DOHH2 (cell line): Measurements from ENCODE around the gene RAB27B.

Experiments used
- H3F3A ChIP-seq: fragments of 200-600 bp; sonication (generic), shearing (Covaris generic); 2 replicates; pipeline ENCODE4 v1.6.0; 2016; ENCODE audit warnings: antibody characterized with exemption, mild to moderate bottlenecking; ENCODE audit not compliant: control insufficient read depth, insufficient read depth
- H3K27ac ChIP-seq: fragments of 200-600 bp; sonication (generic); 2 replicates; pipeline ENCODE4 v1.5.1; 2014; ENCODE audit warnings: low read depth, mild to moderate bottlenecking, low read length, moderate library complexity
- H3K27me3 ChIP-seq: fragments of 200-600 bp; sonication (generic); 2 replicates; pipeline ENCODE4 v1.6.1; 2014; ENCODE audit warnings: mild to moderate bottlenecking, low read length, mixed read lengths; ENCODE audit not compliant: control insufficient read depth
- H3K36me3 ChIP-seq: fragments of 200-600 bp; sonication (generic); 2 replicates; pipeline ENCODE4 v1.6.1; 2014; ENCODE audit warnings: mild to moderate bottlenecking, low read length, moderate library complexity, mixed read lengths; ENCODE audit not compliant: control insufficient read depth
- H3K4me1 ChIP-seq: fragments of 200-600 bp; sonication (generic); 2 replicates; pipeline ENCODE4 v1.6.1; 2014; ENCODE audit warnings: mild to moderate bottlenecking, low read length, mixed read lengths; ENCODE audit not compliant: control insufficient read depth
- H3K4me2 ChIP-seq: fragments of 200-600 bp; sonication (generic); 2 replicates; pipeline ENCODE4 v1.6.0; 2014; ENCODE audit warnings: mild to moderate bottlenecking, low read length, moderate library complexity
- H3K4me3 ChIP-seq: fragments of 200-600 bp; sonication (generic); 2 replicates; pipeline ENCODE4 v1.5.1; 2014; ENCODE audit warnings: mild to moderate bottlenecking, low read length, mixed read lengths
- H3K79me2 ChIP-seq: fragments of 200-600 bp; sonication (generic); 2 replicates; pipeline ENCODE4 v1.6.1; 2014; ENCODE audit warnings: mild to moderate bottlenecking, low read length, mixed read lengths; ENCODE audit not compliant: control insufficient read depth
- H3K9me2 ChIP-seq: fragments of 200-600 bp; sonication (generic); replicated peaks from 2 replicates; pipeline ENCODE4 v1.6.1; 2014; ENCODE audit warnings: mild to moderate bottlenecking, low read length, mixed read lengths; ENCODE audit not compliant: control insufficient read depth
- H3K9me3 ChIP-seq: fragments of 200-600 bp; sonication (generic); 2 replicates; pipeline ENCODE4 v1.6.1; 2014; ENCODE audit warnings: antibody characterized with exemption, low read length, mixed read lengths; ENCODE audit not compliant: control insufficient read depth, insufficient read depth
- H4K20me1 ChIP-seq: fragments of 200-600 bp; sonication (generic); 2 replicates; pipeline ENCODE4 v1.6.0; 2014; ENCODE audit warnings: low read depth, mild to moderate bottlenecking, antibody characterized with exemption, low read length, moderate library complexity; ENCODE audit not compliant: control insufficient read depth, insufficient read depth
- CTCF ChIP-seq: fragments of 200-600 bp; sonication (generic); IDR thresholded peaks from one replicate; pipeline ENCODE4 v1.5.1; 2014; ENCODE audit warnings: antibody characterized with exemption, mild to moderate bottlenecking, low read depth, low read length; ENCODE audit not compliant: poor library complexity, severe bottlenecking
- EZH2phosphoT487 ChIP-seq: fragments of 200-600 bp; sonication (generic); IDR thresholded peaks from 2 replicates; pipeline ENCODE4 v1.6.1; 2017; ENCODE audit warnings: borderline replicate concordance, mild to moderate bottlenecking, antibody characterized with exemption, low read length, moderate library complexity, mixed read lengths

The RAB27B gene

GRCh38 chr18:54783139-54783538 is 45.1 kb upstream of the RAB27B start:
- H3K4me1 ChIP-seq = no peaks in the 10 kb centered on the region
- H3K4me2 ChIP-seq = no peak overlapping the region
- H3K27ac ChIP-seq = no peak overlapping the region
- H3K9me2 ChIP-seq = no peaks in the 10 kb centered on the region
- H3K4me3 ChIP-seq = no peak overlapping the region
- no peak for TF ChIP-seq CTCF
- TF ChIP-seq EZH2phosphoT487 = no peak
- H4K20me1 ChIP-seq = no peaks in the 10 kb centered on the region
- no peaks in the 10 kb centered on the region for H3K79me2 ChIP-seq
- no peaks in the 10 kb centered on the region for H3K27me3 ChIP-seq
- no peaks in the 10 kb centered on the region for H3K9me3 ChIP-seq
- H3K36me3 ChIP-seq = no peaks in the 10 kb centered on the region
- H3F3A ChIP-seq = no peaks in the 10 kb centered on the region

- Histone ChIP-seq H3F3A (no peaks in the 10 kb centered on the region), H3K9me3 (no peaks in the 10 kb centered on the region), H3K4me1 (no peaks in the 10 kb centered on the region), H3K36me3 (no peaks in the 10 kb centered on the region), H3K4me2 (no peak overlapping the region), H3K27me3 (no peaks in the 10 kb centered on the region), H3K4me3 (no peak overlapping the region), H3K9me2 (no peaks in the 10 kb centered on the region), H4K20me1 (no peaks in the 10 kb centered on the region), H3K27ac (no peak overlapping the region), H3K79me2 (no peaks in the 10 kb centered on the region)
- TF ChIP-seq EZH2phosphoT487 (no peak), CTCF (no peak)
Observed at GRCh38 chr18:54786206-54786605, 42.1 kb upstream of the RAB27B start.

GRCh38 chr18:54787121-54787520 is 41.2 kb upstream of the RAB27B start:
- H3K27ac ChIP-seq = no peak overlapping the region

More at GRCh38 chr18:54787121-54787520, 41.2 kb upstream of the RAB27B start:
- Histone ChIP-seq H3K9me3 (no peaks in the 10 kb centered on the region), H3K4me1 (no peaks in the 10 kb centered on the region), H3K27me3 (no peaks in the 10 kb centered on the region), H4K20me1 (no peaks in the 10 kb centered on the region), H3K4me3 (no peak overlapping the region), H3K36me3 (no peaks in the 10 kb centered on the region), H3K9me2 (no peaks in the 10 kb centered on the region), H3F3A (no peaks in the 10 kb centered on the region), H3K4me2 (no peak overlapping the region), H3K79me2 (no peaks in the 10 kb centered on the region)
- TF ChIP-seq EZH2phosphoT487 (no peak), CTCF (no peak)
